HL-60 (cell line): ENCODE data around the gene MYH11.

Source experiments
- GABPA ChIP-seq: IDR thresholded peaks from 2 replicates; pipeline ENCODE4 v1.6.1; 2012; ENCODE audit warnings: low read depth
- POLR2AphosphoS5 ChIP-seq: IDR thresholded peaks from 2 replicates; pipeline ENCODE4 v1.6.1; 2012; ENCODE audit warnings: low read depth
- SPI1 ChIP-seq: IDR thresholded peaks from 2 replicates; pipeline ENCODE4 v1.6.1; 2012; ENCODE audit warnings: low read depth, mild to moderate bottlenecking, borderline replicate concordance
- TF ChIP-seq, protein P1 (sequence below): IDR thresholded peaks from one replicate; pipeline ENCODE4 v1.5.1; 2011; ENCODE audit warnings: low read length, control low read depth, inconsistent platforms; ENCODE audit not compliant: insufficient read depth
- TF ChIP-seq, protein P2 (sequence below): IDR thresholded peaks from 2 replicates; pipeline ENCODE4 v1.6.1; 2012; ENCODE audit warnings: low read depth; ENCODE audit not compliant: insufficient replicate concordance

DNA sequence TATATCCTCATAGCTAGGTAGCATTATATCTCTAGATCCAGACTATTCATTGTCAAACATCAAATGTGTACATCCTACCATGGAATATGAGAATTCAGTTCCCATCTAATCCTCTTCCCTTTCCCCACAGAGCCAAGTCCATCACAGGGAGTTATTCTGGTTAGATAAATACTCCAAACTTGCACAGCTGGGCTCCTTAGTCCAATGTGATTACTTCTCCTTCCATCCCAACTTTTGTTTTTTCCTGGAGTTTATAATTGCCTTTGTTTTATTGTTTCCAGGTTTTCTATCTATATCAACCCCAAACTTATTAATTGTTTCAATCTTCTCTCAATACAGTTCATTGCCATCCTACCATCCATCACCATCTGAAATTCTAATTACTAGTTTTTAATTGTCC is 59.9 kb downstream of the MYH11 start:
- TF ChIP-seq, protein P1, sequence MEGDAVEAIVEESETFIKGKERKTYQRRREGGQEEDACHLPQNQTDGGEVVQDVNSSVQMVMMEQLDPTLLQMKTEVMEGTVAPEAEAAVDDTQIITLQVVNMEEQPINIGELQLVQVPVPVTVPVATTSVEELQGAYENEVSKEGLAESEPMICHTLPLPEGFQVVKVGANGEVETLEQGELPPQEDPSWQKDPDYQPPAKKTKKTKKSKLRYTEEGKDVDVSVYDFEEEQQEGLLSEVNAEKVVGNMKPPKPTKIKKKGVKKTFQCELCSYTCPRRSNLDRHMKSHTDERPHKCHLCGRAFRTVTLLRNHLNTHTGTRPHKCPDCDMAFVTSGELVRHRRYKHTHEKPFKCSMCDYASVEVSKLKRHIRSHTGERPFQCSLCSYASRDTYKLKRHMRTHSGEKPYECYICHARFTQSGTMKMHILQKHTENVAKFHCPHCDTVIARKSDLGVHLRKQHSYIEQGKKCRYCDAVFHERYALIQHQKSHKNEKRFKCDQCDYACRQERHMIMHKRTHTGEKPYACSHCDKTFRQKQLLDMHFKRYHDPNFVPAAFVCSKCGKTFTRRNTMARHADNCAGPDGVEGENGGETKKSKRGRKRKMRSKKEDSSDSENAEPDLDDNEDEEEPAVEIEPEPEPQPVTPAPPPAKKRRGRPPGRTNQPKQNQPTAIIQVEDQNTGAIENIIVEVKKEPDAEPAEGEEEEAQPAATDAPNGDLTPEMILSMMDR, result no peak
- TF ChIP-seq POLR2AphosphoS5 (no peak), SPI1 (no peak), GABPA (no peak)
- TF ChIP-seq, protein P2, sequence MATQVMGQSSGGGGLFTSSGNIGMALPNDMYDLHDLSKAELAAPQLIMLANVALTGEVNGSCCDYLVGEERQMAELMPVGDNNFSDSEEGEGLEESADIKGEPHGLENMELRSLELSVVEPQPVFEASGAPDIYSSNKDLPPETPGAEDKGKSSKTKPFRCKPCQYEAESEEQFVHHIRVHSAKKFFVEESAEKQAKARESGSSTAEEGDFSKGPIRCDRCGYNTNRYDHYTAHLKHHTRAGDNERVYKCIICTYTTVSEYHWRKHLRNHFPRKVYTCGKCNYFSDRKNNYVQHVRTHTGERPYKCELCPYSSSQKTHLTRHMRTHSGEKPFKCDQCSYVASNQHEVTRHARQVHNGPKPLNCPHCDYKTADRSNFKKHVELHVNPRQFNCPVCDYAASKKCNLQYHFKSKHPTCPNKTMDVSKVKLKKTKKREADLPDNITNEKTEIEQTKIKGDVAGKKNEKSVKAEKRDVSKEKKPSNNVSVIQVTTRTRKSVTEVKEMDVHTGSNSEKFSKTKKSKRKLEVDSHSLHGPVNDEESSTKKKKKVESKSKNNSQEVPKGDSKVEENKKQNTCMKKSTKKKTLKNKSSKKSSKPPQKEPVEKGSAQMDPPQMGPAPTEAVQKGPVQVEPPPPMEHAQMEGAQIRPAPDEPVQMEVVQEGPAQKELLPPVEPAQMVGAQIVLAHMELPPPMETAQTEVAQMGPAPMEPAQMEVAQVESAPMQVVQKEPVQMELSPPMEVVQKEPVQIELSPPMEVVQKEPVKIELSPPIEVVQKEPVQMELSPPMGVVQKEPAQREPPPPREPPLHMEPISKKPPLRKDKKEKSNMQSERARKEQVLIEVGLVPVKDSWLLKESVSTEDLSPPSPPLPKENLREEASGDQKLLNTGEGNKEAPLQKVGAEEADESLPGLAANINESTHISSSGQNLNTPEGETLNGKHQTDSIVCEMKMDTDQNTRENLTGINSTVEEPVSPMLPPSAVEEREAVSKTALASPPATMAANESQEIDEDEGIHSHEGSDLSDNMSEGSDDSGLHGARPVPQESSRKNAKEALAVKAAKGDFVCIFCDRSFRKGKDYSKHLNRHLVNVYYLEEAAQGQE, result no peak
